Nephron progenitor cell (in vitro differentiated cells): Measurements from ENCODE around the gene MCU.

Experiments
- DNase-seq: peaks from one replicate; pipeline ENCODE4 v3.0.0; 2021
- H3K27ac Mint-ChIP-seq: 2 replicates; pipeline ENCODE4 v1.8.0; 2021; ENCODE audit warnings: mild to moderate bottlenecking, moderate library complexity, mixed read lengths
- H3K27me3 Mint-ChIP-seq: 2 replicates; pipeline ENCODE4 v1.8.0; 2021; ENCODE audit warnings: mild to moderate bottlenecking, low read depth, mixed read lengths; ENCODE audit not compliant: poor library complexity
- H3K36me3 Mint-ChIP-seq: 2 replicates; pipeline ENCODE4 v1.8.0; 2021; ENCODE audit warnings: low read depth, mixed read lengths
- H3K4me1 Mint-ChIP-seq: 2 replicates; pipeline ENCODE4 v1.8.0; 2021; ENCODE audit warnings: mixed read lengths
- H3K4me3 Mint-ChIP-seq: 2 replicates; pipeline ENCODE4 v1.8.0; 2021; ENCODE audit warnings: mild to moderate bottlenecking, moderate library complexity, mixed read lengths
- H3K9me3 Mint-ChIP-seq: 2 replicates; pipeline ENCODE4 v1.8.0; 2021; ENCODE audit warnings: mild to moderate bottlenecking, moderate library complexity, mixed read lengths
- CTCF ChIP-seq: fragments of 200-600 bp; sonication (generic); IDR thresholded peaks from 2 replicates; pipeline ENCODE4 v1.5.0; 2021; ENCODE audit warnings: antibody characterized with exemption

Gene MCU

GRCh38 chr10:72840319-72840718 lies 148.4 kb downstream of the MCU start:
- TF ChIP-seq CTCF, result no peak
- no peak for DNase-seq
- Mint-ChIP-seq H3K4me1 (peaks cover 5% of the 10 kb centered on the region), H3K4me3 (no peak overlapping the region), H3K36me3 (peaks cover 5% of the 10 kb centered on the region), H3K9me3 (no peaks in the 10 kb centered on the region), H3K27ac (no peak overlapping the region), H3K27me3 (no peaks in the 10 kb centered on the region)

GRCh38 chr10:72841487-72841886 lies 149.5 kb downstream of the MCU start:
- H3K4me1 Mint-ChIP-seq, result peaks cover 5% of the 10 kb centered on the region

GRCh38 chr10:72842164-72842563 lies 150.2 kb downstream of the MCU start:
- Mint-ChIP-seq H3K9me3 (no peaks in the 10 kb centered on the region), H3K4me1 (peaks cover 5% of the 10 kb centered on the region), H3K27ac (no peak overlapping the region), H3K36me3 (peaks cover 5% of the 10 kb centered on the region), H3K4me3 (no peak overlapping the region), H3K27me3 (no peaks in the 10 kb centered on the region)
- no peak for TF ChIP-seq CTCF
- no peak for DNase-seq

More at GRCh38 chr10:72841487-72841886, 149.5 kb downstream of the MCU start:
- no peaks in the 10 kb centered on the region for H3K9me3 Mint-ChIP-seq
- DNase-seq, result no peak
- H3K4me3 Mint-ChIP-seq, result no peak overlapping the region
- no peaks in the 10 kb centered on the region for H3K27me3 Mint-ChIP-seq
- H3K36me3 Mint-ChIP-seq, result peaks cover 5% of the 10 kb centered on the region
- no peak for TF ChIP-seq CTCF
- H3K27ac Mint-ChIP-seq, result no peak overlapping the region

- Mint-ChIP-seq H3K4me1 (no peaks in the 10 kb centered on the region), H3K27me3 (no peaks in the 10 kb centered on the region), H3K9me3 (peaks cover 9% of the 10 kb centered on the region), H3K36me3 (peaks cover 21% of the 10 kb centered on the region), H3K4me3 (no peak overlapping the region), H3K27ac (no peak overlapping the region)
- no peak for DNase-seq
- no peak for TF ChIP-seq CTCF
Observed at GRCh38 chr10:72846238-72846637, 154.3 kb downstream of the MCU start.

- Mint-ChIP-seq H3K4me1 (no peaks in the 10 kb centered on the region), H3K27me3 (no peaks in the 10 kb centered on the region), H3K9me3 (peaks cover 22% of the 10 kb centered on the region), H3K27ac (no peak overlapping the region), H3K4me3 (no peak overlapping the region), H3K36me3 (peaks cover 35% of the 10 kb centered on the region)
- no peak for TF ChIP-seq CTCF
- no peak for DNase-seq
Observed at GRCh38 chr10:72847681-72848080, 155.7 kb downstream of the MCU start.

GRCh38 chr10:72850861-72851260 lies 158.9 kb downstream of the MCU start:
- peaks cover 44% of the 10 kb centered on the region for H3K36me3 Mint-ChIP-seq
- H3K27ac Mint-ChIP-seq, result no peak overlapping the region
- peaks cover 2% of the 10 kb centered on the region for H3K27me3 Mint-ChIP-seq
- DNase-seq, result no peak
- H3K4me3 Mint-ChIP-seq, result no peak overlapping the region
- H3K4me1 Mint-ChIP-seq, result no peaks in the 10 kb centered on the region
- no peak for TF ChIP-seq CTCF
- H3K9me3 Mint-ChIP-seq, result peaks cover 31% of the 10 kb centered on the region
